K562 (cell line): ENCODE measurements around the gene ANKRD6. TPM values are rescaled to one million over a fixed set of nuclear protein-coding genes. Genes with fewer than 3 reads are reported as not detected.

ENCODE experiments used
- ATAC-seq: fragments of 200-7000 bp; cut with Tn5 transposase; 3 replicates; pipeline ENCODE4 v1.9.1; 2020; ENCODE audit warnings: moderate library complexity
- BruUV-seq: library from RNA; stranded (reverse); fragments of 400-500 nt; replicated peaks from 2 replicates; lab custom pipeline; 2021; lab: Mats Ljungman, UMichigan
- CTCF ChIA-PET: fragments of 300-600 bp; formaldehyde crosslinking; extraction: SDS; loops from one replicate; lab custom pipeline; 2021; ENCODE audit warnings: low intra/inter-chr PET ratio; lab: Yijun Ruan, JAX
- POLR2A ChIA-PET: fragments of 300-600, 350-650 bp; sonication (Branson Sonifier 250); formaldehyde crosslinking; extraction: SDS; loops from one replicate; lab custom pipeline; 2021; ENCODE audit warnings: antibody characterized with exemption, inconsistent platforms; lab: Yijun Ruan, JAX
- DNase-seq, 4 experiments: peaks; one replicate each; pipeline versions ENCODE4 v3.0.0 to v3.0.0-alpha.2; 2011 to 2018; ENCODE audit warnings: low spot score in 3 of 4, mixed read lengths in 3 of 4; ENCODE audit errors: extremely low read depth in 1 of 4
- FAIRE-seq: peaks from 2 replicates; lab custom pipeline; 2011; peaks lifted over from hg19 to GRCh38; lab: Jason Lieb, UNC
- H2AFZ ChIP-seq: 2 replicates; pipeline ENCODE4 v1.6.0; 2011; ENCODE audit warnings: low read depth, low read length, control low read depth, inconsistent platforms
- H3K27ac ChIP-seq: fragments of 200-600 bp; 3 replicates; pipeline ENCODE4 v1.8.0; 2011; ENCODE audit warnings: low read depth, mild to moderate bottlenecking, control low read depth, inconsistent platforms, low read length, moderate library complexity, mixed read lengths; ENCODE audit errors: extremely low read depth
- H3K27me3 ChIP-seq, 2 experiments: fragments of 300-600 bp in 1 of 2; 2 replicates in 1 of 2; 3 replicates in 1 of 2; pipeline versions ENCODE4 v1.6.0 to v1.8.0; 2011; ENCODE audit warnings: inconsistent platforms in 2 of 2, low read length in 2 of 2, mild to moderate bottlenecking in 1 of 2, mixed read lengths in 1 of 2, moderate library complexity in 1 of 2; ENCODE audit not compliant: control insufficient read depth in 2 of 2, insufficient read depth in 2 of 2
- H3K36me3 ChIP-seq: fragments of 300-600 bp; 3 replicates; pipeline ENCODE4 v1.8.0; 2011; ENCODE audit warnings: mild to moderate bottlenecking, low read length, inconsistent platforms; ENCODE audit not compliant: control insufficient read depth, insufficient read depth
- H3K4me1 ChIP-seq, 2 experiments: fragments of 200-600 bp in 1 of 2; replicated peaks in 1 of 2; 2 replicates in 1 of 2; 3 replicates in 1 of 2; pipeline versions ENCODE4 v1.5.1 to v1.8.0; 2011; ENCODE audit warnings: inconsistent platforms in 2 of 2, low read length in 2 of 2, mild to moderate bottlenecking in 1 of 2, mixed read lengths in 1 of 2, moderate library complexity in 1 of 2; ENCODE audit not compliant: control insufficient read depth in 2 of 2, insufficient read depth in 2 of 2
- H3K4me2 ChIP-seq: 2 replicates; pipeline ENCODE4 v1.6.1; 2011; ENCODE audit warnings: low read length, control low read depth, inconsistent platforms, mixed read lengths; ENCODE audit not compliant: insufficient read depth
- H3K4me3 ChIP-seq: fragments of 200-600 bp; sonication (generic), shearing (Covaris generic); 2 replicates; pipeline ENCODE4 v1.5.1; 2016; ENCODE audit warnings: control low read depth, inconsistent platforms
- H3K79me2 ChIP-seq: fragments of 200-600 bp; 3 replicates; pipeline ENCODE4 v1.8.0; 2011; ENCODE audit warnings: low read length, inconsistent platforms; ENCODE audit not compliant: control insufficient read depth, insufficient read depth
- H3K9ac ChIP-seq, 2 experiments: 2 replicates each; pipeline versions ENCODE4 v1.6.0 to v1.6.1; 2011; ENCODE audit warnings: low read depth in 2 of 2, low read length in 2 of 2, control low read depth in 1 of 2, inconsistent platforms in 1 of 2, mild to moderate bottlenecking in 1 of 2, mixed read lengths in 1 of 2; ENCODE audit not compliant: insufficient read depth in 1 of 2
- H3K9me1 ChIP-seq: one replicate; pipeline ENCODE4 v1.6.0; 2011; ENCODE audit warnings: inconsistent platforms, mild to moderate bottlenecking, low read length, moderate library complexity; ENCODE audit not compliant: control insufficient read depth, insufficient read depth
- H3K9me3 ChIP-seq: replicated peaks from 2 replicates; pipeline ENCODE4 v1.5.1; 2011; ENCODE audit warnings: low read depth, low read length, inconsistent platforms; ENCODE audit not compliant: control insufficient read depth, insufficient read depth
- H4K20me1 ChIP-seq: replicated peaks from 2 replicates; pipeline ENCODE4 v1.6.1; 2011; ENCODE audit warnings: low read length, inconsistent platforms, mixed read lengths; ENCODE audit not compliant: control insufficient read depth, insufficient read depth
- FOXA3 ChIP-seq, 2 experiments: fragments of 450-650 bp in 1 of 2; sonication (generic) in 1 of 2; formaldehyde crosslinking; IDR thresholded peaks in 1 of 2; conservative IDR thresholded peaks in 1 of 2; 2 replicates each; pipeline versions ENCODE4 v1.4.0 to v1.8.0; 2020 to 2022; ENCODE audit warnings: mild to moderate bottlenecking in 2 of 2, missing genetic modification reagents in 1 of 2
- HBP1 ChIP-seq: fragments of 450-650 bp; formaldehyde crosslinking; IDR thresholded peaks from 2 replicates; pipeline ENCODE4 v1.4.0; 2022; ENCODE audit warnings: missing genetic modification characterization
- KDM4B ChIP-seq, 2 experiments: fragments of 450-650 bp in 1 of 2; sonication (generic) in 1 of 2; IDR thresholded peaks; 2 replicates each; pipeline ENCODE4 v1.6.1; 2016 to 2017; ENCODE audit warnings: borderline replicate concordance in 2 of 2, antibody characterized with exemption in 1 of 2, low read depth in 1 of 2, mild to moderate bottlenecking in 1 of 2
- MECOM ChIP-seq: fragments of 250-450 bp; sonication (Bioruptor Pico); IDR thresholded peaks from 2 replicates; pipeline ENCODE4 v1.8.0; 2022; ENCODE audit warnings: inconsistent platforms
- NCOA1 ChIP-seq: fragments of 450-650 bp; IDR thresholded peaks from 2 replicates; pipeline ENCODE4 v1.6.1; 2016; ENCODE audit warnings: low read depth
- NCOA6 ChIP-seq: fragments of 450-650 bp; IDR thresholded peaks from 2 replicates; pipeline ENCODE4 v1.6.1; 2017; ENCODE audit warnings: mild to moderate bottlenecking
- NFIC ChIP-seq: fragments of 450-650 bp; IDR thresholded peaks from 2 replicates; pipeline ENCODE4 v1.6.1; 2017; ENCODE audit warnings: mild to moderate bottlenecking, inconsistent platforms
- NR0B1 ChIP-seq: fragments of 450-650 bp; IDR thresholded peaks from one replicate; pipeline ENCODE4 v1.6.1; 2018; ENCODE audit warnings: mild to moderate bottlenecking, moderate library complexity; ENCODE audit not compliant: partially characterized antibody
- PHB ChIP-seq: fragments of 250-450 bp; sonication (Bioruptor Pico); IDR thresholded peaks from 2 replicates; pipeline ENCODE4 v1.5.0; 2021
- TCF7 ChIP-seq: sonication (generic); IDR thresholded peaks from 2 replicates; pipeline ENCODE4 v1.6.1; 2016; ENCODE audit warnings: antibody characterized with exemption, borderline replicate concordance
- ZBTB34 ChIP-seq: fragments of 250-450 bp; sonication (Bioruptor Pico); IDR thresholded peaks from 2 replicates; pipeline ENCODE4 v1.8.0; 2021; ENCODE audit warnings: mild to moderate bottlenecking, moderate library complexity
- ZNF561 ChIP-seq: fragments of 450-650 bp; formaldehyde crosslinking; conservative IDR thresholded peaks from 2 replicates; pipeline ENCODE4 v1.4.0; 2020; ENCODE audit warnings: mild to moderate bottlenecking, moderate library complexity
- WGBS: fragments of 100-300 bp; shearing (Covaris generic); methylation state at CpG from one replicate; pipeline ENCODE4 v1.1.6; 2016; ENCODE audit warnings: low coverage, mixed read lengths; ENCODE audit not compliant: insufficient coverage; ENCODE audit errors: missing lambda C conversion rate; 5-methylcytosine and 5-hydroxymethylcytosine counted together
- in situ Hi-C: fragments of 300-500 bp; cut with MboI; formaldehyde crosslinking; loops from 4 replicates; pipeline ENCODE4 v1.15.0; 2018; ENCODE audit warnings: inconsistent platforms, mixed read lengths
- intact Hi-C: fragments of 100-400 bp; cut with micrococcal nuclease; formaldehyde crosslinking; loops from 2 replicates; pipeline ENCODE4 v1.14.2; 2022
- polyA plus RNA-seq, 8 experiments: library from polyadenylated mRNA; depleted of rRNA in 4 of 8; stranded (reverse) in 5 of 8; unstranded in 3 of 8; fragments of >200 nt; fragmentation: Nextera tagmentation in 2 of 8; fragmentation: Illumina TruSeq in 1 of 8; extraction: Ambion mirVana in 2 of 8; extraction: Trizol in 1 of 8; gene quantifications; 2 replicates each; pipeline versions ENCODE4 v1.2.1 to v1.2.3, GENCODE V29; 2011 to 2014; ENCODE audit warnings: inconsistent platforms in 1 of 8, missing spikeins in 1 of 8
- total RNA-seq, 7 experiments: library from RNA; depleted of rRNA in 6 of 7; stranded (reverse); fragments of >200 nt in 6 of 7; fragmentation: Illumina TruSeq in 2 of 7; extraction: Trizol in 2 of 7; gene quantifications; 2 replicates each; pipeline versions ENCODE4 v1.2.1 to v1.2.3, GENCODE V29; 2011 to 2021; ENCODE audit warnings: low replicate concordance in 1 of 7

ANKRD6 gene
- total and polyA plus RNA-seq, 9 of the 15 experiments (the other 6 are each of a cell fraction or from before 2014, with no cell fraction given), result 0.04 to 0.22 (median 0.08) TPM; not detected in 4

- TF ChIP-seq ZBTB34 (no peak), MECOM (CRISPR knock-in tag) (no peak), HBP1 (CRISPR knock-in tag) (no peak), KDM4B (IDR thresholded peaks at IDR 0.05; ENCODE audit: borderline replicate concordance in 2 of 2, low read depth in 1 of 2) (no peak), NCOA6 (no peak), NR0B1 (no peak), FOXA3 (CRISPR knock-in tag; conservative IDR thresholded peaks at IDR 0.05 in 1 of 2, IDR thresholded peaks at IDR 0.05 in 1 of 2) (no peak), TCF7 (no peak), ZNF561 (CRISPR knock-in tag) (no peak), NFIC (no peak), NCOA1 (no peak), PHB (CRISPR knock-in tag) (no peak)
- no peak overlapping the region for H3K9ac ChIP-seq
- in situ Hi-C loops (no loop called here), intact Hi-C loops (no loop called here)
- no peaks in the 10 kb centered on the region for H3K9me3 ChIP-seq
- peaks cover 95% of the 10 kb centered on the region for H3K36me3 ChIP-seq
- DNase-seq (no peak), FAIRE-seq (no peak), ATAC-seq (no peak)
- no peak overlapping the region for H3K27ac ChIP-seq
- H3K27me3 ChIP-seq, result no peaks in the 10 kb centered on the region
- H3K4me2 ChIP-seq, result no peak overlapping the region
- H3K9me1 ChIP-seq, result no peaks in the 10 kb centered on the region
- ChIA-PET CTCF (no interaction called here), POLR2A (no interaction called here)
- 95% methylated on average over 10 of the region's 10 CpGs for WGBS
- no peaks in the 10 kb centered on the region for H3K4me1 ChIP-seq
- H3K4me3 ChIP-seq, result no peak overlapping the region
- no peaks in the 10 kb centered on the region for H3K79me2 ChIP-seq
- no peaks in the 10 kb centered on the region for H4K20me1 ChIP-seq
- no TSS peak for BruUV-seq
- no peak overlapping the region for H2AFZ ChIP-seq
These were observed 249.1 kb downstream of the ANKRD6 start for GRCh38 chr6:89681983-89682564.
